HEK293T (cell line): ENCODE measurements around the gene ALOX12.
A peak's percentile ranks its signal among the peaks of the same experiment; 100 is the strongest.

Source experiments
- CTCF ChIA-PET: fragments of 350-600 bp; formaldehyde crosslinking; extraction: SDS; loops from one replicate; lab custom pipeline; 2021; ENCODE audit warnings: antibody characterized with exemption, inconsistent platforms; lab: Yijun Ruan, JAX
- POLR2A ChIA-PET: fragments of 350-600 bp; formaldehyde crosslinking; extraction: SDS; loops from one replicate; lab custom pipeline; 2020; ENCODE audit warnings: antibody characterized with exemption, inconsistent platforms; lab: Yijun Ruan, JAX
- DNase-seq: peaks from one replicate; pipeline ENCODE4 v3.0.0; 2012; ENCODE audit warnings: mixed read lengths; ENCODE audit errors: extremely low spot score
- ARNT ChIP-seq: fragments of 450-650 bp; IDR thresholded peaks from 2 replicates; pipeline ENCODE4 v1.6.1; 2017; ENCODE audit warnings: mild to moderate bottlenecking
- BHLHE40 ChIP-seq: fragments of 450-650 bp; IDR thresholded peaks from 2 replicates; pipeline ENCODE4 v1.6.1; 2016; ENCODE audit warnings: mild to moderate bottlenecking, moderate library complexity, borderline replicate concordance
- CTBP1 ChIP-seq: fragments of 450-650 bp; IDR thresholded peaks from 2 replicates; pipeline ENCODE4 v1.6.1; 2016; ENCODE audit warnings: borderline replicate concordance
- ELF4 ChIP-seq: fragments of 450-650 bp; IDR thresholded peaks from 2 replicates; pipeline ENCODE4 v1.6.1; 2017; ENCODE audit warnings: antibody characterized with exemption
- FOXA1 ChIP-seq: fragments of 450-650 bp; IDR thresholded peaks from 2 replicates; pipeline ENCODE4 v1.6.1; 2016; ENCODE audit warnings: mild to moderate bottlenecking
- FOXK2 ChIP-seq: fragments of 450-650 bp; IDR thresholded peaks from 2 replicates; pipeline ENCODE4 v1.6.1; 2016; ENCODE audit warnings: mild to moderate bottlenecking
- FOXM1 ChIP-seq: fragments of 450-650 bp; IDR thresholded peaks from 2 replicates; pipeline ENCODE4 v1.6.1; 2017; ENCODE audit warnings: mild to moderate bottlenecking, borderline replicate concordance
- HDGF ChIP-seq: fragments of 450-650 bp; IDR thresholded peaks from 2 replicates; pipeline ENCODE4 v1.6.1; 2017; ENCODE audit warnings: antibody characterized with exemption, borderline replicate concordance
- L3MBTL2 ChIP-seq: fragments of 450-650 bp; conservative IDR thresholded peaks from 2 replicates; pipeline ENCODE4 v1.6.1; 2016; ENCODE audit warnings: mild to moderate bottlenecking
- LEF1 ChIP-seq: fragments of 450-650 bp; IDR thresholded peaks from 2 replicates; pipeline ENCODE4 v1.6.1; 2017; ENCODE audit warnings: mild to moderate bottlenecking, borderline replicate concordance
- NFRKB ChIP-seq: fragments of 450-650 bp; IDR thresholded peaks from 2 replicates; pipeline ENCODE4 v1.6.1; 2016; ENCODE audit warnings: mild to moderate bottlenecking, moderate library complexity
- SP1 ChIP-seq: fragments of 450-650 bp; IDR thresholded peaks from 2 replicates; pipeline ENCODE4 v1.6.1; 2017
- SUZ12 ChIP-seq: fragments of 450-650 bp; IDR thresholded peaks from 2 replicates; pipeline ENCODE4 v1.6.1; 2016; ENCODE audit warnings: mild to moderate bottlenecking
- TARDBP ChIP-seq: fragments of 450-650 bp; IDR thresholded peaks from 2 replicates; pipeline ENCODE4 v1.6.1; 2016
- ZNF384 ChIP-seq: fragments of 450-650 bp; IDR thresholded peaks from 2 replicates; pipeline ENCODE4 v1.6.1; 2016
- TF ChIP-seq, protein P1 (sequence below): fragments of 450-650 bp; IDR thresholded peaks from 2 replicates; pipeline ENCODE4 v1.6.1; 2016

Gene ALOX12

DNA sequence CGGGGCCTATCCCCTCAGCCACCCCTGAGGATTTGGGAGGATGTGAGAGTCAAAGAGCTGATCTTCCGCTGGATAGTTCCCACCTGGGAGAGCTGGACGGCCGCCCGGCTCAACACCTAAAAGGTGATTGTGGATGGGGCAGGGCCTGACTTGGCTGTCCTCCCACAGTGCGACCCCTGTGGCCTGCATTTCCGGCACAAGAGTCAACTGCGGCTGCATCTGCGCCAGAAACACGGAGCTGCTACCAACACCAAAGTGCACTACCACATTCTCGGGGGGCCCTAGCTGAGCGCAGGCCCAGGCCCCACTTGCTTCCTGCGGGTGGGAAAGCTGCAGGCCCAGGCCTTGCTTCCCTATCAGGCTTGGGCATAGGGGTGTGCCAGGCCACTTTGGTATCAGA, 31.5 kb downstream of the ALOX12 start:
- no peak for TF ChIP-seq NFRKB
- TF ChIP-seq SUZ12: no peak
- TF ChIP-seq ARNT: no peak
- TF ChIP-seq SP1: no peak
- TF ChIP-seq CTBP1: no peak
- TF ChIP-seq LEF1: no peak
- TF ChIP-seq ZNF384: no peak
- TF ChIP-seq FOXA1: no peak
- TF ChIP-seq FOXK2: no peak
- no peak for TF ChIP-seq TARDBP
- TF ChIP-seq L3MBTL2: no peak
- no peak for TF ChIP-seq HDGF
- TF ChIP-seq BHLHE40: no peak
- TF ChIP-seq FOXM1: no peak
- TF ChIP-seq ELF4: no peak
- TF ChIP-seq, protein P1, sequence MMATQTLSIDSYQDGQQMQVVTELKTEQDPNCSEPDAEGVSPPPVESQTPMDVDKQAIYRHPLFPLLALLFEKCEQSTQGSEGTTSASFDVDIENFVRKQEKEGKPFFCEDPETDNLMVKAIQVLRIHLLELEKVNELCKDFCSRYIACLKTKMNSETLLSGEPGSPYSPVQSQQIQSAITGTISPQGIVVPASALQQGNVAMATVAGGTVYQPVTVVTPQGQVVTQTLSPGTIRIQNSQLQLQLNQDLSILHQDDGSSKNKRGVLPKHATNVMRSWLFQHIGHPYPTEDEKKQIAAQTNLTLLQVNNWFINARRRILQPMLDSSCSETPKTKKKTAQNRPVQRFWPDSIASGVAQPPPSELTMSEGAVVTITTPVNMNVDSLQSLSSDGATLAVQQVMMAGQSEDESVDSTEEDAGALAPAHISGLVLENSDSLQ: no peak
- ChIA-PET POLR2A (interaction anchor here (1.1 to 1.4 kb wide), 3 partner anchors 8 to 15 kb away, joined by 3 to 8 read pairs (median 4); partner anchors contain the start of gene SLC16A13), CTCF (no interaction called here)
- DNase-seq: no peak

DNA sequence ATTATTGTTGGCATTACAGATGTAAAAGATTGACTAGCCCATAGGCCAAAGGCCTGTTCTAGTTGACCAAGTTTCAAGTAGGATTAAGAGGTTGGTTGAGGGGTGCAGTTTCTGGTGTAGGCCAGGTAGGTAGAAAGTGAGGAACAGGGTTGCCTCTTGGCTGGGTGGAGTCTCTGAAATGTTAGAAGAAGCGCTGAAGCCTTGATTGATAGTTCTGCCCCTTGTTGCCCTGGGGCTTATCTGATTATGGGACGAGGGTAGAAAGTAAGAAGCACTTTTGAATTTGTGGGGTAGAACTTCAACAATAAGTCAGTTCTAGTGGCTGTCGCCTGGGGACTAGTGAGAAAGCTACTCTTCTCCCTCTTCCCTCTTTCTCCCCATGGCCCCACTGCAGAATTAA, 33.2 kb downstream of the ALOX12 start:
- no peak for DNase-seq
- ChIA-PET CTCF (no interaction called here), POLR2A (no interaction called here)
- no peak for TF ChIP-seq BHLHE40
- TF ChIP-seq TARDBP: no peak
- no peak for TF ChIP-seq HDGF
- no peak for TF ChIP-seq FOXK2
- no peak for TF ChIP-seq ZNF384
- no peak for TF ChIP-seq ARNT

DNA sequence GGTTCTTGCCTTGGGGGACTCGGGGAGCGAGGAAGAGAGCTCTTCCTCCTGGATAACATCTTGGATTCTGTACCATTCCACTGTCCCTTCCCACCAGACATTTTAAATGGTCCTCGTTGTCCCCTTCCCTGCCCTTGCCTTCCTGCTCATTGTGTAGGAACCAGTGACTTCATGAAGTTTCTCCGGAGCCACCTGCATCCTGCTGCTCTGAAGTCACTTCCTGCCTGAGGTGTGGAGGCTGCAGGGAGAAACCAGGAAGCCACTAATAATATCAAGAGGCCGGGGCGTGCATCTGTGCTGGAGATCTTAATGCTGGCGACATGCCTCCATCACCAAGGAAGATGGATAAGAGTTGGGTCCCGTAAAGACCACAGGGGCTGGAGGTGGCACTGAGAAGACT, 33.8 kb downstream of the ALOX12 start:
- ChIA-PET POLR2A (no interaction called here), CTCF (no interaction called here)
- TF ChIP-seq HDGF: no peak
- TF ChIP-seq TARDBP: no peak
- TF ChIP-seq ZNF384: no peak
- TF ChIP-seq L3MBTL2: no peak
- TF ChIP-seq ARNT: no peak
- TF ChIP-seq FOXA1: no peak
- TF ChIP-seq NFRKB: no peak
- TF ChIP-seq SUZ12: no peak
- TF ChIP-seq FOXK2: no peak
- no peak for TF ChIP-seq CTBP1
- no peak for TF ChIP-seq SP1
- no peak for TF ChIP-seq BHLHE40
- TF ChIP-seq, protein P1: no peak
- DNase-seq: no peak

DNA sequence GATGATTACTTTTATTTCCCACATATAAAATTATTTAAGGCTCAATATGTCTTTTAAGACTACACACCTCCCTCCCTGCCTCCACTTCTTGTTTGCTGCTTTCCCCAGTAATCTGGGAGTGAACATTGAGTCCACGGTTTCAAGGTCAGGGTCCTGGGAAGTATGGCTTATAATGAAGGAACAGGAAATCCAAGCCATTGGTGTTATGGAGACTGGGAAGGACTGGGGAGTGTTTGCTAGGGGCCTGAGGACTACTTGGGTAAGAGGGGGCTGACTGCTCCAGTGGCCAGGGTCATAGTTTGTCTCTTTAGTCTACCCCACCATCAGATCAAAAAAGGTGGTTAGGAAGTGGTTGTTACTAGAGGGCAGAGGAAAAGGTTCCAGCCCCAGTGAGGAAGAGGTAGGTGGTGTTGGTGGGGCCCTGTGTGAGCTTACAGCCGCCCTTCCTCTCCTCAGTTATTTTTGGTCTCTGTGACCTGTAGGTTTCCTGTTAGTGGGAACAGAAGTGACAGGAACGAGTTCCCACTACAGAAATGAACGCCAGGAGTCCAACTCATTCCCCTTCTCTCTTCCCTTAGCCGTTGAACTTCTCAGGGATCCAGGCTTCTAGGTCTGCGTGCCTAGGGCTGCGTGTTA, 39.2 kb downstream of the ALOX12 start:
- POLR2A ChIA-PET: interaction anchor here (0.6 to 3.4 kb wide), 17 partner anchors 7 to 384 kb away, joined by 3 to 33 read pairs (median 4); partner anchors contain the start of genes ACADVL, ASGR1, C17orf100 and DLG4
- DNase-seq: no peak
- CTCF ChIA-PET: interaction anchor here (1.0 to 1.6 kb wide), 3 partner anchors 11 to 17 kb away, joined by 4 to 10 read pairs (median 5); no protein-coding TSS in a partner anchor
- TF ChIP-seq NFRKB: no peak
- TF ChIP-seq ZNF384: no peak
- no peak for TF ChIP-seq L3MBTL2
- TF ChIP-seq FOXA1: no peak
- peak; percentile 20; the same call in 1 of the 2 replicates for TF ChIP-seq HDGF
- no peak for TF ChIP-seq SUZ12
- no peak for TF ChIP-seq FOXM1

DNA sequence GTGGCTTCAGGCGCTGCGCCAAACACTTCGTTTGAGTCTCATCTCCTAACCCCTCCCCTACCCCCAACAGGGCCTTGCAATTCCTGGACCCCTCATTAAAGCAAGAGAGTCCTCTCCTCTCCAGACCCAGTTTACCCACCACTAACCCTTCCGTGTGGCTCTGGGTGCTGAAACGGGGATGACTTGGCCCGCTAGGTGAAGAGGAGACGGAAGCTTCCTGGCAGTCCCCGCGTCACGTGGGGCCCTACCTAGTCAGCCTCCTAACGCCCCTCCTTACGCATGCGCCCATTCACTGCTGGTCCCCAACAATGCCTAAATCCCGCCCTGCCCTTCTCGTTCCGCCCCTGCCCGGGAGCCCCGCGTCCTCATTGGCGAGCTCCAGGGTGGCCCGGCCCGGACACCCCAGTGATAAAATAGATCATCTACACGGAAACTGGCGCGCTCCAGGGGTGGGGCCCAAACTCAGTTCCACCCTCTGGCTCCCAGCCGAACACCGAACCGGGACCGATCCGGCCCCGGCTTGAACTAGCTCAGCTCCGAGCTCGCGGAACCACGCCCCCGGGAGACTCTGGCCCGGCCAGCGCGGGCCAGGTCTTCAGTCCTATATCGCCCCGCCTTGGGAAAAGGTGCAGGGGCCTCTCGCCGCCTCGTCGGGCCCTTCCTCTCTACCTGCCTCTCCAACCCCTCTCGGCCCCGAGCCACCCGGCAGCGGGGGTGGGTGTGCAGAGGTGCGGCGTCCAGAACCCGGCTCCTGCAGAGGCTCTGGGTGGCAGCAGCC, 39.9 kb downstream of the ALOX12 start, which contains the start of gene SLC16A13:
Gene SLC16A13, plus strand, starts transcription at position 425 of the 778 bp plus-strand sequence. CDS start 368 bp downstream, outside the sequence.
- TF ChIP-seq L3MBTL2: peak; percentile 65
- TF ChIP-seq LEF1: no peak
- no peak for TF ChIP-seq FOXK2
- TF ChIP-seq, protein P1: no peak
- TF ChIP-seq FOXA1: no peak
- 0 out of 2 replicates have a peak, but pooled peaks have one; percentile 7 for TF ChIP-seq HDGF
- no peak for TF ChIP-seq SUZ12
- TF ChIP-seq NFRKB: no peak
- TF ChIP-seq CTBP1: no peak
- DNase-seq: peak; percentile 94
- ChIA-PET POLR2A (interaction anchor here (0.6 to 3.4 kb wide), 20 partner anchors 8 to 384 kb away, joined by 3 to 33 read pairs (median 4); partner anchors contain the start of genes ACADVL, ASGR1, C17orf100 and DLG4), CTCF (interaction anchor here (0.6 to 1.6 kb wide), 4 partner anchors 10 to 546 kb away, joined by 4 to 10 read pairs (median 4); no protein-coding TSS in a partner anchor)
